MM.1S (cell line): ENCODE data around the gene NPAS1.

Experiments used
- CTCF ChIP-seq: fragments of 300-600 bp; sonication (generic); IDR thresholded peaks from 2 replicates; pipeline ENCODE4 v1.5.1; 2016; ENCODE audit warnings: antibody characterized with exemption, low read length, mixed read lengths
- EZH2 ChIP-seq: fragments of 300-600 bp; sonication (generic); optimal IDR thresholded peaks from 2 replicates; pipeline ENCODE3; 2017; ENCODE audit warnings: low read depth, mild to moderate bottlenecking, antibody characterized with exemption, low read length, mixed read lengths

- TF ChIP-seq CTCF (no peak), EZH2 (no peak)
Measured at GRCh38 chr19:46988614-46989230, 30.9 kb upstream of the NPAS1 start.
